ENCODE results near the gene FBXL2.

The FBXL2 gene

DNA sequence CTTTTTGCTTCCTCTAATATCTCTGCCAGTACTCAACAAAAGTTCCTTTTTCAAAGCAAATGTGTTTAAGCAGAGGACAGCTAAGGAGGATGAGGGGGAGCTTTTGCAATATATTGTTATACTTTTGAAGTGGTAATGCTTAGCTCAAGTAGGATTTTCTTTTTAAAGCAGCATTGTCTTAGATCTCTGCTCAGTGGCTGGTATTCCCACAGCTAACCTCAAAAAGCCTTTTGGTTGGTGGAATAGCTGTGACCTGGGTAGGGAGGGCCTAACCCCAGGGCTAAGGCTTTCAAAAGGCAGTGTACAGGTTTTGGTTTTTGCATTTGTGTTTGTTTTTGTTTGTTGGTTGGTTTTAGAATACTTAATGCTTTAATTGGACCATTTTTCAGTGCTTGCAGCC is 86.8 kb downstream of the FBXL2 start (continued):
- TF ChIP-seq CREB5 (CRISPR knock-in tag; IDR thresholded peaks at IDR 0.05; ENCODE audit: low read depth) (no peak), TOX (CRISPR knock-in tag; IDR thresholded peaks at IDR 0.05; ENCODE audit: borderline replicate concordance) (no peak)

DNA sequence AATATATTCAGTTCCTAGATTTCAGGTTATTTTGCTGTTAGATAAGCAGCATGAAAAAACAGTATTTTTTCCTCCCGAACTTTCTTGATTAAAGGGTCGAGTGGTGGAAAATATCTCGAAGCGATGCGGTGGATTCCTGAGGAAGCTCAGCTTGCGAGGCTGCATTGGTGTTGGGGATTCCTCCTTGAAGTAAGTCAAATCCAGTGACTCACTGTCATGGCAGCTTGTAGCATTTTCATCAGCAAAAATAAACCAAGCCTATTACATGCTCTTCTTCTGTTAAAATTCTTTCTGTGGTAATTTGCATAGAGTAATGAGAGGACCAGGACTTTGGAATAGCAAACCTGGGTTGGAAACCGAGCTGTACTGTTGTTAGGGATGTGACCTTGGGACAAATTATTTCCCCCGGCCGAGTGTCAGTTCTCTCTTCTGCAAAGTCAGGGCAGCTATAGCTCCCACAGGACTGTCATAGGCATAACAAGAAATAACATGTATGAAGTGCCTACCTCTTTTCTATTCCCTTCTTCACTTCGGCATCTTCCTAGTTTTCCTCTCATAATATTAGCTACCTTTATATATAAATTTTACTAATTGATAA is 87.4 kb downstream of the FBXL2 start:
- no peak for ATAC-seq
- TF ChIP-seq ISL1 (CRISPR knock-in tag; IDR thresholded peaks at IDR 0.05) (no peak), CSDC2 (CRISPR knock-in tag; IDR thresholded peaks at IDR 0.05) (no peak), OSR1 (CRISPR knock-in tag; IDR thresholded peaks at IDR 0.05) (no peak), ZFP30 (CRISPR knock-in tag; IDR thresholded peaks at IDR 0.05) (no peak), CREB5 (CRISPR knock-in tag; IDR thresholded peaks at IDR 0.05; ENCODE audit: low read depth) (no peak), ZFP3 (CRISPR knock-in tag; IDR thresholded peaks at IDR 0.05) (no peak), BACH2 (CRISPR knock-in tag; IDR thresholded peaks at IDR 0.05; ENCODE audit: borderline replicate concordance) (no peak), POU6F1 (CRISPR knock-in tag; IDR thresholded peaks at IDR 0.05; ENCODE audit: borderline replicate concordance, low read depth) (no peak), TCF4 (CRISPR knock-in tag; IDR thresholded peaks at IDR 0.05; ENCODE audit: borderline replicate concordance) (no peak), TOX (CRISPR knock-in tag; IDR thresholded peaks at IDR 0.05; ENCODE audit: borderline replicate concordance) (no peak), SNAI2 (CRISPR knock-in tag; IDR thresholded peaks at IDR 0.05) (no peak), ARNTL (CRISPR knock-in tag; IDR thresholded peaks at IDR 0.05; ENCODE audit: borderline replicate concordance, low read depth) (no peak), ZC3H10 (CRISPR knock-in tag; IDR thresholded peaks at IDR 0.05) (no peak), ZNF70 (CRISPR knock-in tag; IDR thresholded peaks at IDR 0.05) (no peak)
- TF ChIP-seq, protein P1, sequence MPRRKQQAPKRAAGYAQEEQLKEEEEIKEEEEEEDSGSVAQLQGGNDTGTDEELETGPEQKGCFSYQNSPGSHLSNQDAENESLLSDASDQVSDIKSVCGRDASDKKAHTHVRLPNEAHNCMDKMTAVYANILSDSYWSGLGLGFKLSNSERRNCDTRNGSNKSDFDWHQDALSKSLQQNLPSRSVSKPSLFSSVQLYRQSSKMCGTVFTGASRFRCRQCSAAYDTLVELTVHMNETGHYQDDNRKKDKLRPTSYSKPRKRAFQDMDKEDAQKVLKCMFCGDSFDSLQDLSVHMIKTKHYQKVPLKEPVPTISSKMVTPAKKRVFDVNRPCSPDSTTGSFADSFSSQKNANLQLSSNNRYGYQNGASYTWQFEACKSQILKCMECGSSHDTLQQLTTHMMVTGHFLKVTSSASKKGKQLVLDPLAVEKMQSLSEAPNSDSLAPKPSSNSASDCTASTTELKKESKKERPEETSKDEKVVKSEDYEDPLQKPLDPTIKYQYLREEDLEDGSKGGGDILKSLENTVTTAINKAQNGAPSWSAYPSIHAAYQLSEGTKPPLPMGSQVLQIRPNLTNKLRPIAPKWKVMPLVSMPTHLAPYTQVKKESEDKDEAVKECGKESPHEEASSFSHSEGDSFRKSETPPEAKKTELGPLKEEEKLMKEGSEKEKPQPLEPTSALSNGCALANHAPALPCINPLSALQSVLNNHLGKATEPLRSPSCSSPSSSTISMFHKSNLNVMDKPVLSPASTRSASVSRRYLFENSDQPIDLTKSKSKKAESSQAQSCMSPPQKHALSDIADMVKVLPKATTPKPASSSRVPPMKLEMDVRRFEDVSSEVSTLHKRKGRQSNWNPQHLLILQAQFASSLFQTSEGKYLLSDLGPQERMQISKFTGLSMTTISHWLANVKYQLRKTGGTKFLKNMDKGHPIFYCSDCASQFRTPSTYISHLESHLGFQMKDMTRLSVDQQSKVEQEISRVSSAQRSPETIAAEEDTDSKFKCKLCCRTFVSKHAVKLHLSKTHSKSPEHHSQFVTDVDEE (CRISPR knock-in tag; IDR thresholded peaks at IDR 0.05): no peak
- TF ChIP-seq, protein P2, sequence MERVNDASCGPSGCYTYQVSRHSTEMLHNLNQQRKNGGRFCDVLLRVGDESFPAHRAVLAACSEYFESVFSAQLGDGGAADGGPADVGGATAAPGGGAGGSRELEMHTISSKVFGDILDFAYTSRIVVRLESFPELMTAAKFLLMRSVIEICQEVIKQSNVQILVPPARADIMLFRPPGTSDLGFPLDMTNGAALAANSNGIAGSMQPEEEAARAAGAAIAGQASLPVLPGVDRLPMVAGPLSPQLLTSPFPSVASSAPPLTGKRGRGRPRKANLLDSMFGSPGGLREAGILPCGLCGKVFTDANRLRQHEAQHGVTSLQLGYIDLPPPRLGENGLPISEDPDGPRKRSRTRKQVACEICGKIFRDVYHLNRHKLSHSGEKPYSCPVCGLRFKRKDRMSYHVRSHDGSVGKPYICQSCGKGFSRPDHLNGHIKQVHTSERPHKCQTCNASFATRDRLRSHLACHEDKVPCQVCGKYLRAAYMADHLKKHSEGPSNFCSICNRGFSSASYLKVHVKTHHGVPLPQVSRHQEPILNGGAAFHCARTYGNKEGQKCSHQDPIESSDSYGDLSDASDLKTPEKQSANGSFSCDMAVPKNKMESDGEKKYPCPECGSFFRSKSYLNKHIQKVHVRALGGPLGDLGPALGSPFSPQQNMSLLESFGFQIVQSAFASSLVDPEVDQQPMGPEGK (CRISPR knock-in tag; IDR thresholded peaks at IDR 0.05; ENCODE audit: borderline replicate concordance): no peak

DNA sequence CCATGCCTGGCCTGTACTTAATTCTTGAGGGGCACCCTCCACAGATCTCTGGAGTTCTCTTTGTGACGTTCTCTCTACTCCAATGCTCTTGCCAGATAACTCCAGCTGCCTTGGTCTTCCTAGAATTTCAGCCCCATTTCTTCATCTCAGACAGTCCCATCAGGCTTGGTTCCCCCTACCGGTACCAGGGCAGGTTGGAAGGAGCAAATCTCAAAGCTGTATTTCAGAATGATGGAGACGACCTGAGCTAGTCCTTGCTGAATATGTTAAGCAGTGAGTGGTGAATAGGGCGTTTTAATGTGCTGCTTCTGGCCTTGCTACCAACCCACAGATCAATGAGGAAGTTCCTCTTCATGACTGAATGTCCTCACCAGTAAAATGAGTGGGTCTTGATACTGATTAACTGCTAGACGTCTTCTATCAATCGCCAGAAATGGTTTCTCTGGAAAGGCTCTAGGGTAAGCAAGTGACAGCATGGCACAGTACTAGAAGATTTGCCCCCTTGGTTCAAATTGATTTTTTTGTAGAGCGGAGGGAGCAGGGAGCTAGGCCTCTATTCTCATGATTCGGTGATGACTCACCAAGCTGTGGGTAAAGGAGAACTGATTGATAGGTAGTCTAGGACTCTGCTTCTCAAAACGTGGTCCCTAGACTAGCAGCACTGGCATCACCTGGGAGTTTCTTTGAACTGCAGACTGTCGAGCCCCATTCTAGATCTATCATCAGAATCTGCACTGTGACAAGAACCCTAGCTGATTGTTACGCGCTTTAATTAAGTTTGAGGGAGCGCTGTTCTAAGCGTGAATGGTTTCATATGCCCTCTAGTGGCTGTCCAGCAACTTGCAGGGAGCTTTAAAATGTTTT is 95.2 kb downstream of the FBXL2 start:
- peak; percentile 85 for ATAC-seq
- TF ChIP-seq ARNTL (CRISPR knock-in tag; IDR thresholded peaks at IDR 0.05; ENCODE audit: borderline replicate concordance, low read depth): no peak
- no peak for TF ChIP-seq ZC3H10 (CRISPR knock-in tag; IDR thresholded peaks at IDR 0.05)
- TF ChIP-seq ESRRG (CRISPR knock-in tag; IDR thresholded peaks at IDR 0.05): no peak
- no peak for TF ChIP-seq TOX (CRISPR knock-in tag; IDR thresholded peaks at IDR 0.05; ENCODE audit: borderline replicate concordance)
- TF ChIP-seq TCF4 (CRISPR knock-in tag; IDR thresholded peaks at IDR 0.05; ENCODE audit: borderline replicate concordance): no peak
- no peak for TF ChIP-seq CREB5 (CRISPR knock-in tag; IDR thresholded peaks at IDR 0.05; ENCODE audit: low read depth)
- no peak for TF ChIP-seq GLIS3 (CRISPR knock-in tag; IDR thresholded peaks at IDR 0.05)
- TF ChIP-seq POU6F1 (CRISPR knock-in tag; IDR thresholded peaks at IDR 0.05; ENCODE audit: borderline replicate concordance, low read depth): no peak
- TF ChIP-seq PPARA (CRISPR knock-in tag; IDR thresholded peaks at IDR 0.05; ENCODE audit: borderline replicate concordance): no peak
- TF ChIP-seq, protein P2 (CRISPR knock-in tag; IDR thresholded peaks at IDR 0.05; ENCODE audit: borderline replicate concordance): no peak
- no peak for TF ChIP-seq ZNF565 (CRISPR knock-in tag; conservative IDR thresholded peaks at IDR 0.05; ENCODE audit: low read depth)
- TF ChIP-seq ZNF70 (CRISPR knock-in tag; IDR thresholded peaks at IDR 0.05): no peak
